HG03097 (cell line): Measurements from ENCODE around the gene TXNRD1.

Source experiments
- ATAC-seq: cut with Tn5 transposase; IDR thresholded peaks from one replicate; pipeline ENCODE4 v1.9.1; 2021; ENCODE audit not compliant: unreplicated experiment, low FRiP score

Gene TXNRD1

DNA sequence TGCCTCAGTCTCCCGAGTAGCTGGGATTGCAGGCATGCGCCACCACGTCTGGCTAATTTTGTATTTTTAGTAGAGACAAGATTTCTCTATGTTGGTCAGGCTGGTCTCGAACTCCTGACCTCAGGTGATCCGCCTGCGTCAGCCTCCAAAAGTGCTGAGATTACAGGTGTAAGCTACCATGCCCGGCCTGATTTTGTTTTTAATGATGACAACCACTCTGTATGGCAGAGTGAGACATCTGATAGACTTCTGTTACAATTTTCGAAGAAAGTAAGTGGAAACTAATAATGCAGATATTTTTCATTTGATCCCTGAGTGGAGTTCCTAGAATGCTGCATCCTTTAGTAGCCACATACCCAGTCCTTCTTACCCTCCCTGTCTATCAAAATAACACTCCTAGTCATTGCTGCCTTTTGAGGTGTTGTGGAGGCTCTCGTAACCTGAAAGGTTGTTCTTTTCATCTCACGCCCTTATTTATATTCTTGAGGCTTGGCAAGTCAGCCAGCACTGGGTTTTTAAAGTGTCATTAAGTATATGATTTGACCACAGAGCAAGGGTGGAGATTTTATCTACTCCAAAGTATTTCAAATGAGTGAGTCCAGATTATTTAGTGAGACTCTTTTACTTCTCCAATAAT, 82.0 kb downstream of the TXNRD1 start:
- ATAC-seq: no peak

DNA sequence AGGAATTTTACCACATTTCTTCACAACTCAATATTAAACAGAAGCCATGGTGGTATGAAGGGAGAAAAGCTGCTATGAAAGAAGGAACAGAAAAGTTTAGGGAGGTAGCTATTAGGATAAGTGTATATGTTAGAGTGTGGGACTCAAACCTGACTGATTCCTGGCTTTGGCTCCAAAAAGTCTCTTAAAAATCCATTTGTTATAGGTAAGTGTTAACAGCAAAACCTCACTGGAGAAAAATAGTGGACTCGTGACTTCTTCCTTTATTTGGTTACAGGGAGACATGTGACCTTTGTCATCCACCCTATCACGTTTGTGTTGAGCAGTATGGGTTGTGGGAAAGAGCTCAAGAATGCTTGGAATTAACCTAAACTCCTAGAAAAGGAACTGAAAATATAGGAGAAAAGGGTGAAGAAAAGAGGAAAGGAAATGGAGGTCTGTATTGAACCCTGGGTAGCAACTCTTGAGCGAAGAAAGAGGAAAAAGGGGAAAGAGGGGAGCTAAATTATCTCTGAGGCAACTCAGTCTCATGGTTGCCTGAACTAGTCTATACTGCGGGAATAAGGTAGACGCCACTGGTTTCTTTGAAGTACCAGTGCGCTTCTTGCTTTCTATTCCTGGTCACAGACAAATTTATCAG, 84.4 kb downstream of the TXNRD1 start:
- ATAC-seq: no peak

DNA sequence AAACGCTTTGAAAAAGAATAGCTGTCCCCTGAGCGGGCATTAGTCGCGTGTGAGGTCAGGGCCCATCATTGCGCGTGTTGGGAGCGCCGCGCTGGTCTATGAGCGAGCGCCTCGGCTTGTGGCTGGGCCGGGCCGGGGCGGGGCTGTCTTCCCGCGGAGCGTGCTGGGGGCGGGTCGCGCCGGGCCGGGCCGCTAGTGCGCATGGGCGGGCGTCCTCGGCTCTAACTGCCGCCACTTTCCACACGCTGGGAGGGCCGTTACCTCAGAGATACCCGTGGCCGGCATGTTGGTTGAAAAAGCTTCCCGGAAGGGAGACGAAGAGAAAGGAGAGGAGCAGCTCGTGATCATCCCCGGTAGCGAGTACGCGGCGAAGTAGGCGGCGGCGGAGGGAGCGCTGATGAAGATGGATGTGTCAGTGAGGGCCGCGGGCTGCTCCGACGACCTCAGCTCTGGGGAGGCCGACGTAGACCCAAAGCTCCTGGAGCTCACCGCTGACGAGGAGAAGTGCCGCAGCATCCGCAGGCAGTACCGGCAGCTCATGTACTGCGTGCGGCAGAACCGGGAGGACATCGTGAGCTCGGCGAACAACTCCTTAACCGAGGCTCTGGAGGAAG, 88.1 kb downstream of the TXNRD1 start, which contains the start of gene EID3:
Gene EID3, plus strand, starts transcription at position 202 of the 614 bp plus-strand sequence. Its CDS starts 196 bp downstream, at position 398.
- ATAC-seq: peak; percentile 84

GRCh38 chr12:104304261-104305009, 88.9 kb downstream of the TXNRD1 start:
- ATAC-seq: no peak

GRCh38 chr12:104305349-104305748, 89.8 kb downstream of the TXNRD1 start:
- ATAC-seq: no peak

DNA sequence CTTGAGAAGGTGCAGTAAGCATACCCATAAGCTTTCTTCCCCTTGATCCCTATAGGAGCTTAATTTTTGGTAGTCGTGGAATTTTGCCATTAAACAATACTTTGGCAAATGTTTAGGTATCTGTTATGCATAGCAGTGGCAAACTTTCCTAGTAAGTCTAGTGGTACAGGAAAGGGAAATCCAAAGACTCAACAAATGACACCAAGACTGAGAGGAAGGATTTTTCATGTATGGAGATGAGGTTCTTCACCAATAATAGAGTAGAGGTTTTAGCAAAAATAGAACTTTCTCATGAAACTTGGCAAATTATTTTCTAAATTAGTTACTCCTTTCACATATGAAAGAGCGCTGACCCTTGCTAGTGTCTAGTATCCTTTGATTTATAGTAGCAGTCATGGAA, 90.8 kb downstream of the TXNRD1 start:
- no peak for ATAC-seq

DNA sequence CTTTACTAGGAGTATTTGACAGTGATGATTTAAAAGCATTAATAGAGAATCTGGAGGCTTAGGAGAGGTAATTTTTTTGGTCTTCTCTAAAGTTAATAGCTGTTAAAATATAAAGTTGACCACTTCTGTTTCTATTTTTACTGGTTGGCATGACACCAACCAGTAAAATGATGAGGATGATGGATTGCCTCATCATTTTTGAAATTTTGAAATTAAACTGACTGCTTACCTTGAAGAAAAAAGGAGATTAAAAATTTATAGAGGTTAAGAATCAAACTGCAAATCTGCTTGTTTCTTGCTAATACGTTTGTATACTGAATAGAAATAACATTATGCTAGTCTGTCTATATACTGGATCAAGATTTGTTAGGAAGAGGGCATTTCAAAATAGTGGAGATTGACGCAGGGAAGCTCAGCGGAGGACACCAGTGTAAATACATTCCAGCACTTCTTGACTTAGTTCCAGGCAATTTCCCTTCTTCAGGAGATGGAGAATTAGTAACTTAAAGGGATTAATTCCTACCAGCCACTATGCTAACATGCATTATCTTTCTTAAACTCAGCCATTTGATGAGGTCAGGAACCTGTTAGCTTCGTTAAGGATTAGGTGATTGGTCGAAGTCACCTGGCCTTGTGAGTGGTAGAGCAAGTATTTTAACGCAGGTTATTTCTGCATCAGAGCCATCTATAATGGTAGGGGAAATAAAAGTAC, 91.5 kb downstream of the TXNRD1 start:
- ATAC-seq: no peak

- ATAC-seq: no peak
Measured at GRCh38 chr12:104307655-104308000, 92.0 kb downstream of the TXNRD1 start.

DNA sequence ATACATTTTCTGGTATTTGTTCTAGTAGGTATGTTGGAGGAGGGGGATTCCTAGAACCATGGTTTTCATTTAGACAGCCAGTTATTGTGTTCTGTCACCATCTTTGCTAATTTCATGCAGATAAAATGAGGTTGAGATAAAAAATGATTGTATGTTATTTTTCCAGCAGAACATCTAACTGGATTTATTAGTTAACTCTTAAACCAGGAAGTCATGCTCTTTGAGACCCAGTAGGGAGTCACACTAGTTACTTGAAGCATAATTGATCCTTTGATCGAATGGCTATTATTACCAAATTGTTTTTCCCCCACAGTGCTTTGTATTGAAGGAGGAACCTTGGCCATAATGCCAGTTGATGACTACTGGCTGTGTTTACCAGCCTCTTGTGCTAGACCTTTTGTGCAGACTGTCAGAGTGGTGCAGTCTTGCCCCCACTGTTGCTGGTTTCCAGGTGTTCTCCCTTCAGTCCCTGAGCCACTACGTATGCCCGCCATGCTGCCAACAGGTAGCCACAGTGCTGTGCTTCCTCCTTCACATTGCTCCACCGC, 93.9 kb downstream of the TXNRD1 start:
- ATAC-seq: no peak

- no peak for ATAC-seq
Measured at GRCh38 chr12:104310751-104311633, 95.4 kb downstream of the TXNRD1 start.

GRCh38 chr12:104312202-104312601, 96.6 kb downstream of the TXNRD1 start:
- no peak for ATAC-seq

- ATAC-seq: no peak
Measured at GRCh38 chr12:104312654-104313053, 97.1 kb downstream of the TXNRD1 start.

DNA sequence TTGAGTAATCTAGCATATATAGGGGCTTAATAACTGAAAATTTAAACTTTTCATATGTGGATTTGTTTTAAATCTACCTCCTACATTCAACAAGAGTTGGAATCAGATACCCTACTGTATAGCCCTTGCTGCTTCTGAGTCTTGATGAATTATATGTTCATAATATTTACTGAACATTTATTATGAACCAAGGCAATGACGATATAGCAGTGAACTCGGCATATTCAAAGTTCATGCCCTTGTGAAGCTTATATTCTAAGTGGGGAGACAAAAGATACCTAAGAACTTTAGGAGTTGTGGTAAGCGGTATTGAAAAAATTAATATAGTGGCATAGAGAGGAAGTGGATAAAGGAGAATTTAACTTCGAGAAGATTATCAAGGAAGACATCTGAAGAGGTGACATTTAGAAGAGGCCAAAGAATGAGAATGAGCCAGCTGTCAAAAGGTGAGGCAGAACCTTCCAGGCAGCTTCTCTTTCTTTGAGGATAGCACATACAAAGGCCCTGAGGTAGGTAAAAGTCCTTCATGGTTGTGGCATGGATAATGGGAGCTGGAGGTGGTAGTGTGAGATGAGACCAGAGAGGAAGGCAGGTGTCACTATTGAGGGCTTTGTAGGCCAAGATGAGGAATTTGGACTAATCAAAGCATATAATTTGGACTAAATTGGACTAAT, 98.1 kb downstream of the TXNRD1 start:
- no peak for ATAC-seq

DNA sequence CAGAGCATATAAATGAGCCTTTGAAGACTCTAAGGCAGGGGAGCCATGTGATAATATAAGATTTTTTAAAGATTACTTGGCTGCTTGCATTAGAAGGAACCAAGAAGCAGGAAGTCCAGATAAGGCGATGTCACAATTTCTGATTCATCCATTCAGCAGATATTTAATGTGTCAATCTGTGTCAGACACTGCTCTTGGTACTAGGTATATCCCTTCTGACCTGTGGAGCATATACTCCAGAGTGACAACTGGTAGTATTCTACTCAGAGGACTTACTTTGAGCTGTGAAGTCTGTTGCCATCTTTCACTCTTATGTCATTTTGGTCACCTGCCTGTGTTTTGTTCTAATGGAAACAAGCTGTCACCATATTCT, 98.6 kb downstream of the TXNRD1 start:
- no peak for ATAC-seq

GRCh38 chr12:104315326-104316224, 100.0 kb downstream of the TXNRD1 start:
- ATAC-seq: no peak

- no peak for ATAC-seq
Measured at GRCh38 chr12:104316936-104317335, 101.4 kb downstream of the TXNRD1 start.

DNA sequence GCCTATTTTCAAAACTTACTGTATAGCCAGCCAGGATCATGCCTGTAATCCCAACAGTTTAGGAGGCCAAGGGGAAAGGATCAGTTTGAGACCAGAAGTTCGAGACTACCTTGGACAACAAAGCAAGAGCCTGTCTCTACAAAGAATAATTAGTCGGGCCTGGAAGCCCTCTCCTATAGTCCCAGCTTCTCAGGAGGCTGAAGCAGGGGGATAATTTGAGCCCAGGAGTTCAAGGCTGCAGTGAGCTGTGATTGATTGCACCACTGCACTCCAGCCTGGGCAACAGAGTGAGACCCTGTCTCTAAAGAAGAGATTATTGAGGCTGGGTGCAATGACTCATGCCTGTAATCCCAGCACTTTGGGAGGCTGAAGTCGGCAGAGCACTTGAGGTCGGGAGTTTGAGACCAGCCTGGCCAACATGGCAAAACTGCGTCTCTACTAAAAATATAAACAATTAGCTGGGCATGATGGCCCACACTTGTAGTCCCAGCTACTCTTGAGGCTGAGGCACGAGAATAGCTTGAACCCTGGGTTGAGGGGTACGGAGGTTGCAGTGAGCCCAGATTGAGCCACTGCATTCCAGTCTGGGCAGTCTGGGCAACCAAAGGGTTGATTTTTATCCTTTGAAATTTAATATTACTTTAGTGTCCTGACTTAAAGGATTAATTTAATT, 102.1 kb downstream of the TXNRD1 start:
- ATAC-seq: no peak
